ENCODE measurements around the gene SRRM4.
A peak's percentile ranks its signal among the peaks of the same experiment; 100 is the strongest.

The SRRM4 gene, protein sequence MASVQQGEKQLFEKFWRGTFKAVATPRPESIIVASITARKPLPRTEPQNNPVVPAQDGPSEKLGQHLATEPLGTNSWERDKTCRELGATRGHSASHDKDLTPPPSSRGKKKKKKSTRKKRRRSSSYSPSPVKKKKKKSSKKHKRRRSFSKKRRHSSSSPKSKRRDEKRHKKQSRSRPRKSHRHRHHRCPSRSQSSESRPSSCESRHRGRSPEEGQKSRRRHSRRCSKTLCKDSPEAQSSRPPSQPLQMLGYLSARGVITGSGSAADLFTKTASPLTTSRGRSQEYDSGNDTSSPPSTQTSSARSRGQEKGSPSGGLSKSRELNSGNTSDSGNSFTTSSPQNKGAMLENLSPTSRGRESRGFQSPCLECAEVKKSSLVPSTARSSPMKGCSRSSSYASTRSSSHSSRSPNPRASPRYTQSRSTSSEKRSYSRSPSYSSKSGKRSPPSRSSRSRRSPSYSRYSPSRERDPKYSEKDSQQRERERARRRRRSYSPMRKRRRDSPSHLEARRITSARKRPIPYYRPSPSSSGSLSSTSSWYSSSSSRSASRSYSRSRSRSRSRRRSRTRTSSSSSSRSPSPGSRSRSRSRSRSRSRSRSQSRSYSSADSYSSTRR

DNA sequence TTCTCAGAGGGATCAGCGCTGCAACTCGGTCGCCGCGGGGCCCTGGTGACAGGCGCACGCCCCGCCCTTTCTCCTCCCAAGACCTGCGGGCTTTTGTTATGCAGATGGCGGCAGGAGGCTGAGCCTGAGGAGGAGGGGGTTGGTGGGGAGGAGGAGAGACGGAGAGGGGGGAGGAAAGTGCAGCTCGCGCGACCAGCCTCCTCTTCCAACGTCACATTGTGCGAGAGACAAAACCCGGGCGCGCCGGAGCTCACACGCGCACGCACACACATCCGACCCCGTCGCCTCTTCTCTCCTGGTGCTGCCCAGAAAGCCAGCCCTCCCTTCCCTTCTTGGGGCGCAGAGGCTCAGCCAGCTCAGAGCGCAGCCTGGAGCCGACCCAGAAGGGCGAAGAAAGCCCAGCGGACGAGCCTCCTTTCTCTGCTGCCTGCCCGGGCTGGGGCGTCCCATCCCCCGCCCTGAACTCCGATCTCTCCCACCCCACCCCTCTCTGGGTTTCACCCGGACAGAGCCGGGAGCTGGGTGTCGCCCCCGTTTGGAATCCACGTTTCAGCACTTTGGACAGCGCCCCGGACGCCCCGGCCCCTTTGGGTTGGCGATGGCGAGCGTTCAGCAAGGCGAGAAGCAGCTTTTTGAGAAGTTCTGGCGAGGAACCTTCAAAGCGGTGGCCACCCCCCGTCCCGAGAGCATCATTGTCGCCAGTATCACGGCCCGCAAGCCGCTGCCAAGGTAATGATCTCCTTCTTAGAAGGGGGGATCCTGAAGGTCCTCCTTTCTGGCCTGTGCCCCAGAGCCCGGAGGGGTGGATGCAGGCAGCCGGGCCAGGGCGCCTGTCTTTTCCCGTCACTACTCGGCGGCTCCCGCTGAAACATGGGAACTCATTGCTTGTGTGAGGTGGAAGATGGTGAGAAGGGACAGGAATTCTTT, at the start of gene SRRM4:
Gene SRRM4, plus strand, starts transcription at position 257 of the 927 bp plus-strand sequence. Its CDS starts 342 bp downstream, at position 599.
- H3K4me3 ChIP-seq (ENCODE audit: low read depth, low read length): no peak within 1 kb of the TSS
- TF ChIP-seq, protein P1, sequence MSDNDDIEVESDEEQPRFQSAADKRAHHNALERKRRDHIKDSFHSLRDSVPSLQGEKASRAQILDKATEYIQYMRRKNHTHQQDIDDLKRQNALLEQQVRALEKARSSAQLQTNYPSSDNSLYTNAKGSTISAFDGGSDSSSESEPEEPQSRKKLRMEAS (IDR thresholded peaks at IDR 0.05; ENCODE audit: low read depth, low read length): no peak
- TF ChIP-seq MYC (IDR thresholded peaks at IDR 0.05; ENCODE audit: low read depth, low read length): no peak
- no peak for TF ChIP-seq POLR2A (IDR thresholded peaks at IDR 0.05; ENCODE audit: extremely low read depth, insufficient read length)
- TF ChIP-seq, protein P2, sequence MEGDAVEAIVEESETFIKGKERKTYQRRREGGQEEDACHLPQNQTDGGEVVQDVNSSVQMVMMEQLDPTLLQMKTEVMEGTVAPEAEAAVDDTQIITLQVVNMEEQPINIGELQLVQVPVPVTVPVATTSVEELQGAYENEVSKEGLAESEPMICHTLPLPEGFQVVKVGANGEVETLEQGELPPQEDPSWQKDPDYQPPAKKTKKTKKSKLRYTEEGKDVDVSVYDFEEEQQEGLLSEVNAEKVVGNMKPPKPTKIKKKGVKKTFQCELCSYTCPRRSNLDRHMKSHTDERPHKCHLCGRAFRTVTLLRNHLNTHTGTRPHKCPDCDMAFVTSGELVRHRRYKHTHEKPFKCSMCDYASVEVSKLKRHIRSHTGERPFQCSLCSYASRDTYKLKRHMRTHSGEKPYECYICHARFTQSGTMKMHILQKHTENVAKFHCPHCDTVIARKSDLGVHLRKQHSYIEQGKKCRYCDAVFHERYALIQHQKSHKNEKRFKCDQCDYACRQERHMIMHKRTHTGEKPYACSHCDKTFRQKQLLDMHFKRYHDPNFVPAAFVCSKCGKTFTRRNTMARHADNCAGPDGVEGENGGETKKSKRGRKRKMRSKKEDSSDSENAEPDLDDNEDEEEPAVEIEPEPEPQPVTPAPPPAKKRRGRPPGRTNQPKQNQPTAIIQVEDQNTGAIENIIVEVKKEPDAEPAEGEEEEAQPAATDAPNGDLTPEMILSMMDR (IDR thresholded peaks at IDR 0.05; ENCODE audit: low read depth, low read length): no peak
- peak; percentile 11 for DNase-seq (ENCODE audit: low read depth)

DNA sequence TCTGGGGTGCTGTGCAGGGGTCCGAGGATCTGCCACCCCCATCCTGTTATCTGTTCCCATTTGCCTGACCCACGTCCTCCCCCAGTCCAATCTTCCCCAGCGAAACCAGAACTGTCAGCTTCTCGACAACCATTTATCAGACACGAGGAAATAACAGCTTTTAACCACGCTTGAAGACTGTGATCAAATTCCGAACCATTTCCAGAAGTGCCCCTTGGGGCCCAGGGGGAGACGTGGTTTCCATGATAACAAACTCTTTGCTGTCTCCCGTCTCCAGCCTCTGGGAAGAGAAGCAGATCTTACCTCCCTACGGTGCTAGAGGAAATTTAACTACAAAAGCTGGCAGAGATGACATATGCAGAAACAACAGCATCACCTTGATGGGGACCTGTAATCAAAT, 35.1 kb upstream of the SRRM4 start:
- H3K4me3 ChIP-seq (ENCODE audit: low read depth, low read length): no peak overlapping the region
- TF ChIP-seq POLR2A (IDR thresholded peaks at IDR 0.05; ENCODE audit: extremely low read depth, insufficient read length) (no peak), MYC (IDR thresholded peaks at IDR 0.05; ENCODE audit: low read depth, low read length) (no peak)
- TF ChIP-seq, protein P1 (IDR thresholded peaks at IDR 0.05; ENCODE audit: low read depth, low read length): no peak
- TF ChIP-seq, protein P2 (IDR thresholded peaks at IDR 0.05; ENCODE audit: low read depth, low read length): no peak
- no peak for DNase-seq (ENCODE audit: low read depth)

DNA sequence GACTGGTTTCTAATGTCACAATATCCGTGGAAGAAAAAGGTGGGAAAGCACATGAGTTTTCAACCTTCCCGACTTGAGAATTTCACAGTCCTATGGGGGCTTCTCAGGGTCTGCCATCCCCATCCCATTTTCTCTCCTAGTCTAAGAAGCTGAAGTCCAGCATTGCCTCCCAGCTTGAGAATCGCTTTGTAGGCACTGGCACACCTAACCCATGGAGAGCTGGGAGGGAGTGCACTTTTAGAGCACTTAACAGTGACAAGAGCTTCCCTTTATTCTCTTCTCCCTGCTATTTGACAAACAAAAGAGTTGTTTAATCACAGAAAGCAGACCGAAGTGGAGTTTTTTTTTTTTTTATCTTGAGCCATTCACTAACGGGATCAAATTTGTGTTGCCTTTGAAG, 22.8 kb upstream of the SRRM4 start:
- TF ChIP-seq, protein P1 (IDR thresholded peaks at IDR 0.05; ENCODE audit: low read depth, low read length): no peak
- TF ChIP-seq, protein P2 (IDR thresholded peaks at IDR 0.05; ENCODE audit: low read depth, low read length): no peak
- no peak for TF ChIP-seq POLR2A (IDR thresholded peaks at IDR 0.05; ENCODE audit: extremely low read depth, insufficient read length)
- no peak overlapping the region for H3K4me3 ChIP-seq (ENCODE audit: low read depth, low read length)
- no peak for DNase-seq (ENCODE audit: low read depth)

DNA sequence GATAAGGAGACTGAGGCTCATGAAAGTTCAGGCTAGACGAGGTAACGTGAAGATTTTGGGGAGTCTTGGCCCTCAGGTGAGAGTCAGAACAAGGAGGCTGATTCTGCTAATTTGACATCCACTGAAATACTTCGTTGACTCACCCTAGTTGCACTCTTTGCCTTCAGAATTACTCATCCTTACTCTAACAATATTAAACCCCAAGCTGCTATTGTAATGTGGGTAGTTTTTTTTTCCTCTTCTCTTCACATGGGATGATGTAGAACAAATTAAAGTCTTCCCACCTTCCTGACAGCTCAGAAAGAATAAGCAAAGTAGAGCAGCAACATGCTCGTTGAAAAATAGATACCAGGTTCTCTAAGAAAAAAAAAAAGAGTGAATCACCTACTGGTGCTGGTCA, 22.0 kb upstream of the SRRM4 start:
- no peak for TF ChIP-seq MYC (IDR thresholded peaks at IDR 0.05; ENCODE audit: low read depth, low read length)
- TF ChIP-seq, protein P1 (IDR thresholded peaks at IDR 0.05; ENCODE audit: low read depth, low read length): no peak
- TF ChIP-seq POLR2A (IDR thresholded peaks at IDR 0.05; ENCODE audit: extremely low read depth, insufficient read length): no peak
- TF ChIP-seq, protein P2 (IDR thresholded peaks at IDR 0.05; ENCODE audit: low read depth, low read length): no peak
- H3K4me3 ChIP-seq (ENCODE audit: low read depth, low read length): no peak overlapping the region
- DNase-seq (ENCODE audit: low read depth): no peak

DNA sequence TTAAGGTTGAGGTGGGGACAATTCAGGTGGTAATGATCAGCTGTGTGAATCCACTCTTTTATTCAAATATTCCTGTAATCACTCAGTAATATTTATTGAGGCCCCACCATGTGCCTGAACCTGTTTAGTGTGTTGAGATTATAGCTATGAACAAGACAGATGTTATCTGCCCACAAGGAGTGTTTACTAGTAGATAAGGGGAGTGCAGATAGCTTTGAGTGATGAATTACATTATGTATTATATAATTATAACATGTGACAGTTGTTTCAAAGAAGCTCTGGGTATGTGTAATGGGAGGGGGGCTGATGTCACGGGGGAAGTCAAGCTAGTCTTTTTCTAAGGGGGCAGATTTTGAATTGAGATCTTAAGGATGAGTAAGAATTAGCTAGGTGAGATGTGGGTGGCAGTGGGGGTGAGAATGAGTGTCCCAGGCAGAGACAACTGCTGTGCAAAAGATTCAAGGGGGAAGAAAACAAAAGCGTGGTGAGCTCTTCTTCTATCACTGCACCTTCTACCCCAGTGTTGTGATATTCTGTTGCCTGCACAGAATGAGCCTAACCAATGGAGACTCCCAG, 21.3 kb upstream of the SRRM4 start:
- no peak overlapping the region for H3K4me3 ChIP-seq (ENCODE audit: low read depth, low read length)
- DNase-seq (ENCODE audit: low read depth): no peak
- TF ChIP-seq MYC (IDR thresholded peaks at IDR 0.05; ENCODE audit: low read depth, low read length): no peak
- TF ChIP-seq, protein P1 (IDR thresholded peaks at IDR 0.05; ENCODE audit: low read depth, low read length): no peak
- TF ChIP-seq, protein P2 (IDR thresholded peaks at IDR 0.05; ENCODE audit: low read depth, low read length): no peak
- no peak for TF ChIP-seq POLR2A (IDR thresholded peaks at IDR 0.05; ENCODE audit: extremely low read depth, insufficient read length)

All from NB4 (cell line).